Body of pancreas (tissue), 4 donors: ENCODE measurements around the gene SH3PXD2B.

Experiments
- CTCF ChIP-seq, 7 experiments: fragments of 450-650 bp in 4 of 7; fragments of 200-600 bp in 3 of 7; sonication (generic) in 3 of 7; IDR thresholded peaks; one replicate each; pipeline ENCODE4 v1.5.1; 2016 to 2019; ENCODE audit warnings: antibody characterized with exemption in 7 of 7
- POLR2A ChIP-seq, 3 donors: fragments of 450-650 bp; IDR thresholded peaks; one replicate each; pipeline ENCODE4 v1.6.1; 2016; ENCODE audit warnings: antibody characterized with exemption in 3 of 3, mild to moderate bottlenecking in 2 of 3

- TF ChIP-seq CTCF (IDR thresholded peaks at IDR 0.05) (no peak), POLR2A (IDR thresholded peaks at IDR 0.05) (no peak)
Observed at GRCh38 chr5:172455511-172456061, 1.3 kb upstream of the SH3PXD2B start.
